ENCODE results near the gene C3orf20.

The C3orf20 gene

GRCh38 chr3:14768182-14768790 lies 93.3 kb downstream of the C3orf20 start:
- TF ChIP-seq, protein P1, sequence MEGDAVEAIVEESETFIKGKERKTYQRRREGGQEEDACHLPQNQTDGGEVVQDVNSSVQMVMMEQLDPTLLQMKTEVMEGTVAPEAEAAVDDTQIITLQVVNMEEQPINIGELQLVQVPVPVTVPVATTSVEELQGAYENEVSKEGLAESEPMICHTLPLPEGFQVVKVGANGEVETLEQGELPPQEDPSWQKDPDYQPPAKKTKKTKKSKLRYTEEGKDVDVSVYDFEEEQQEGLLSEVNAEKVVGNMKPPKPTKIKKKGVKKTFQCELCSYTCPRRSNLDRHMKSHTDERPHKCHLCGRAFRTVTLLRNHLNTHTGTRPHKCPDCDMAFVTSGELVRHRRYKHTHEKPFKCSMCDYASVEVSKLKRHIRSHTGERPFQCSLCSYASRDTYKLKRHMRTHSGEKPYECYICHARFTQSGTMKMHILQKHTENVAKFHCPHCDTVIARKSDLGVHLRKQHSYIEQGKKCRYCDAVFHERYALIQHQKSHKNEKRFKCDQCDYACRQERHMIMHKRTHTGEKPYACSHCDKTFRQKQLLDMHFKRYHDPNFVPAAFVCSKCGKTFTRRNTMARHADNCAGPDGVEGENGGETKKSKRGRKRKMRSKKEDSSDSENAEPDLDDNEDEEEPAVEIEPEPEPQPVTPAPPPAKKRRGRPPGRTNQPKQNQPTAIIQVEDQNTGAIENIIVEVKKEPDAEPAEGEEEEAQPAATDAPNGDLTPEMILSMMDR (conservative IDR thresholded peaks at IDR 0.05; ENCODE audit: low read depth, low read length): no peak

GRCh38 chr3:14768881-14769280 lies 93.9 kb downstream of the C3orf20 start:
- Histone ChIP-seq H3K79me2 (ENCODE audit: insufficient read depth, low read depth) (no peaks in the 10 kb centered on the region), H3K36me3 (ENCODE audit: insufficient read depth) (no peaks in the 10 kb centered on the region), H3K4me1 (ENCODE audit: low read depth, poor library complexity, severe bottlenecking) (no peaks in the 10 kb centered on the region), H3K4me2 (no peak overlapping the region), H3K27ac (no peak overlapping the region), H3K27me3 (ENCODE audit: insufficient read depth, low read depth) (no peaks in the 10 kb centered on the region), H3K4me3 (IDR thresholded peaks at IDR 0.05; ENCODE audit: insufficient read depth, low read depth, low read length) (no peak overlapping the region), H4K20me1 (ENCODE audit: insufficient read depth) (no peaks in the 10 kb centered on the region), H2AFZ (ENCODE audit: low read depth) (no peak overlapping the region), H3K9ac (no peak overlapping the region)
- TF ChIP-seq, protein P1 (conservative IDR thresholded peaks at IDR 0.05; ENCODE audit: low read depth, low read length): no peak

More at GRCh38 chr3:14768182-14768790, 93.3 kb downstream of the C3orf20 start:
- Histone ChIP-seq H3K27me3 (ENCODE audit: insufficient read depth, low read depth) (no peaks in the 10 kb centered on the region), H3K4me2 (no peak overlapping the region), H3K79me2 (ENCODE audit: insufficient read depth, low read depth) (no peaks in the 10 kb centered on the region), H3K27ac (no peak overlapping the region), H3K4me3 (IDR thresholded peaks at IDR 0.05; ENCODE audit: insufficient read depth, low read depth, low read length) (no peak overlapping the region), H3K36me3 (ENCODE audit: insufficient read depth) (no peaks in the 10 kb centered on the region), H4K20me1 (ENCODE audit: insufficient read depth) (no peaks in the 10 kb centered on the region), H3K9ac (no peak overlapping the region), H2AFZ (ENCODE audit: low read depth) (no peak overlapping the region), H3K4me1 (ENCODE audit: low read depth, poor library complexity, severe bottlenecking) (no peaks in the 10 kb centered on the region)

DNA sequence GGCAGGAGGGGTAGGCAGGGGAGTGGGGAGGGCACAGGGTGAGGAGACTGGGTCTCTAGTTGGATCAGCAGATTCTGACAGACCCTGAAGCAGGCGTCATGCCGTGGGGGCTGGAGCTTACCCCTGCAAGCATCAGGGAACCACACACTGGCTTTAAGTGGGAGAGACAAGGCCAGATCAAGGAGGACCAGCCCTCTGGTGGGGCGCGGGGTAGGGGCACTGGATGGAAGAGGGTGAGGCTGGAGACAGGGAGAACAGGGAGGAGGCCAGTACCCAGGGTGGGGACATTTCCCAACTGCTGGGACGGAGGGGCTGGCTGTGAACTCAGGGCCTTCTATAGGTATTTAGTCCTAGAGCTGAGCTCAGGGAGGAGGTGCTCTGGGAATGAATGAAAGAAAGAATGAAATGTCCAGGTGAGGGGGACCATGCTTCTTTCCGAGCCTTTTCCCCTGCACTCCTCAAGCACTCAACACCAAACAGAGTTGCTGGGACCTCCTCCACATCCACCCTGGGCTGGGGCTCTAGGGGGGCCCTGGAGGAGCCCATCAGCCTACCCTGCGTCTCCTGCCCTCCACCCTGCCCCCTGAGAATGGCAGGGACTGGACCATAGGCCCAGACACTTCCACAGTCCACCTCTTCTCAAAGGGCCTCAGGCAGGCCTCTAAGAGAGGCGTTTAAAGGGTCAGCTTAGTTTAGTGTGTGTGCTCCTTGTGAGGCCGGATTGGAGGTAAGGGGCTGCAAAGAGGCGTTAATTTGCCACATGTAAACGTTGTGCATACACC lies 94.8 kb downstream of the C3orf20 start:
- TF ChIP-seq, protein P1 (conservative IDR thresholded peaks at IDR 0.05; ENCODE audit: low read depth, low read length): no peak
- no peak overlapping the region for H3K4me3 ChIP-seq (IDR thresholded peaks at IDR 0.05; ENCODE audit: insufficient read depth, low read depth, low read length)
- H3K27ac ChIP-seq: no peak overlapping the region
- no peaks in the 10 kb centered on the region for H3K27me3 ChIP-seq (ENCODE audit: insufficient read depth, low read depth)
- no peak overlapping the region for H3K9ac ChIP-seq
- H3K4me1 ChIP-seq (ENCODE audit: low read depth, poor library complexity, severe bottlenecking): no peaks in the 10 kb centered on the region
- no peaks in the 10 kb centered on the region for H3K79me2 ChIP-seq (ENCODE audit: insufficient read depth, low read depth)
- no peaks in the 10 kb centered on the region for H4K20me1 ChIP-seq (ENCODE audit: insufficient read depth)
- no peak overlapping the region for H3K4me2 ChIP-seq
- no peaks in the 10 kb centered on the region for H3K36me3 ChIP-seq (ENCODE audit: insufficient read depth)
- no peak overlapping the region for H2AFZ ChIP-seq (ENCODE audit: low read depth)

DNA sequence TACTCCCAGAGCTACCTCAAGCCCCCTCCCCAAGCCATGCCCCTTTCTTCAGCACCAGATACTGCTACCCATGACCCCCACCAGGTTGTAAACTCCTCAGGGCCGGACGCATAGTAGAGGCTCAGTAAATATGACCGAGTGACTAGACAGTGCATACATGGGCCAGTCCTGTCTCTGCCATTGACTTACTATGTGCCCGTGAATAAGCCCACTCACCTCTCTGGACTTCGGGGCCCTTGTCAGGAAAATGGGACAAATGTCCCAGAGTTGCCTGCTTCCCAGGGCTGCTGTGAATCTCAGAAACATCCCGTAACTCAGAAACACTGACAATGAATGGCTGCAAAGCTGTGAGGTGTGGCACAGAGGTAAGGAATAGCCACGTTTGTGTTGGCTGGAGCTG lies 95.7 kb downstream of the C3orf20 start:
- Histone ChIP-seq H3K4me2 (no peak overlapping the region), H3K4me3 (IDR thresholded peaks at IDR 0.05; ENCODE audit: insufficient read depth, low read depth, low read length) (no peak overlapping the region), H3K79me2 (ENCODE audit: insufficient read depth, low read depth) (no peaks in the 10 kb centered on the region), H3K27me3 (ENCODE audit: insufficient read depth, low read depth) (no peaks in the 10 kb centered on the region), H3K9ac (no peak overlapping the region), H4K20me1 (ENCODE audit: insufficient read depth) (no peaks in the 10 kb centered on the region), H2AFZ (ENCODE audit: low read depth) (no peak overlapping the region), H3K4me1 (ENCODE audit: low read depth, poor library complexity, severe bottlenecking) (no peaks in the 10 kb centered on the region), H3K36me3 (ENCODE audit: insufficient read depth) (no peaks in the 10 kb centered on the region), H3K27ac (no peak overlapping the region)
- TF ChIP-seq, protein P1 (conservative IDR thresholded peaks at IDR 0.05; ENCODE audit: low read depth, low read length): no peak
